NCI-H69 (cell line): ENCODE data around the gene DOLK.

Experiments used
- DNase-seq: peaks from one replicate; lab custom pipeline; 2025; lab: John Stamatoyannopoulos, UW

DOLK gene

DNA sequence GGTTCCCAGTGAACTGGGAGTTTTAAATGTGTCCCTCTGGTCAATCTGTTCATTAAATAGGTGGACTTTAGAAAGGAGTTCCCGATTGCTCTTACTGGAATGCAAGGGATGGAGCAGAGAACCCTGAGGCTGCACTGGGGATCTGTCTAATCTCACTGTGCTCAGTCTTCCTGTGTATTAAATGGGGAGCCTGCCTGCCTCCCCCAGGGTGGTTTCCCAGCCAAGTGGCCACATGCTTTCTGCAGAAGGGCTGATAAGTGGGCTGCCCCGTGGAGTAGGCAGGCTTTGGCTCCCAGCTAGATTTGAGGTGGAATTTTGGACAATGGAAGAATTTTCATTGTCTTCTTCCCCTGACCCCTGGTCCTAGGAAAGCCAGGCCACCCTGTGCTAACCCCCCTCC, 40.7 kb downstream of the DOLK start:
- DNase-seq, result no peak

DNA sequence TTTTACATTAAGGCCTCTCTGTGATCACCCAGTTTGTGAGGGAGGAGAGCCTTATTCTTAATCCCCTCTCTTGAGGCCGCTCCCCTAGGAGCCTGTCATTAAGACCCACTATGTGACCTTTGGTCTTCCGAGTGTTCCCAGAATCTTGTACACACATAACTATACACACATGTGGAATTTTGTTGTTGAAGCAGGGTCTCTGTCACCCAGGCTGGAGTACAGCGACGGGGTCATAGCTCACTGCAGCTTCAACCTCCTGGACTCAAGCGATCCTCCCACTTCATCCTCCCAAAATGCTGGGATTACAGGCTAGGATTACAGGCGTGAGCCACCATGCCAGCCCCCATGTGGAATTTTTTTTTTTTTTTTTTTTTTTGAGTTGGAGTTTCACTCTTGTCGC, 41.4 kb downstream of the DOLK start:
- no peak for DNase-seq

DNA sequence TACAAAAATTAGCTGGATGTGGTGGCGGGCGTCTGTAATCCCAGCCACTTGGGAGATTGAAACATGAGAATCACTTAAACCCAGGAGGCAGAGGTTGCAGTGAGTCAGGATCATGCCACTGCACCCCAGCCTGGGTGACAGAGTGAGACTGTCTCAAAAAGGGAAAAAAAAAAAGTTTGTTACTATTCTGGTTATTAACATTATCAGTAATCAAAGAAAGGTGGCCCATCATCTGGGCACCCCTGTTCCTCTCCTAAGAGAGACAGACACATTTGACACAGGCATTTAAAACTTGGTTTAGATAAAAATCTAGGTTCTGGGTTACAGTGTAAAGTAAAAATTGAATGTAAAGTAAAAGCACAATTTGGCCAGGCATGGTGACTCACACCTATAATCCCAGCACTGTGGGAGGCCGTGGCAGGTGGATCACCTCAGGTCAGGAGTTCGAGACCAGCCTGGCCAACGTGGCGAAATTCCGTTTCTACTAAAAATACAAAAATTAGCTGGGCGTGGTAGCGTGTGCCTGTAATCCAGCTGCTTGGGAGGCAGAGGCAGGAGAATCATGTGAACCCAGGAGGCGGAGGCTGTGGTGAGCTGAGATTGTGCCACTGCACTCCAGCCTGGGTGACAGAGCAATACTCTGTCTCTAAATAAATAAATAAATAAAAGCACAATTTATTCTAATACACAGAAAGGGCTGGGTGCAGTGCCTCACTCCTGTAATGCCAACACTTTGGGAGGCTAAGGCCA, 43.4 kb downstream of the DOLK start:
- DNase-seq, result no peak

DNA sequence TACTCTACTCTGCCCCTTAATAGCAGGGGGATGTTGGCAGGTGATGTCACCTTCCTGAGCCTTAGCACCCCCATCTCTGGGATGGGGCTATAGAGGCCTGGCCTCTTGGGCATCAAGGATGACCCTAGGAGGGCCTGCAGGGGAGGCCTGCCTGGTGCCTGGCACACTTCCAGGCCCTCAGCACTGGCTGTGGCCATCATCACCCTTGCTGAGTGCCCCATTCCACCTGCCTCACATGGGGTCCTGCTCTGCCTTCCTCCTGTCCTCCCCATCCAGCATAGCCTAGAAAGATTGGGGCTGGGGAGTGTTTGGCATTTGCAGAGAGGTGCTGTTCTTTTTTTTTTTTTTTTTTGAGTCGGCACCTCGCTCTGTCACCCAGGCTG, 44.3 kb downstream of the DOLK start:
- no peak for DNase-seq

DNA sequence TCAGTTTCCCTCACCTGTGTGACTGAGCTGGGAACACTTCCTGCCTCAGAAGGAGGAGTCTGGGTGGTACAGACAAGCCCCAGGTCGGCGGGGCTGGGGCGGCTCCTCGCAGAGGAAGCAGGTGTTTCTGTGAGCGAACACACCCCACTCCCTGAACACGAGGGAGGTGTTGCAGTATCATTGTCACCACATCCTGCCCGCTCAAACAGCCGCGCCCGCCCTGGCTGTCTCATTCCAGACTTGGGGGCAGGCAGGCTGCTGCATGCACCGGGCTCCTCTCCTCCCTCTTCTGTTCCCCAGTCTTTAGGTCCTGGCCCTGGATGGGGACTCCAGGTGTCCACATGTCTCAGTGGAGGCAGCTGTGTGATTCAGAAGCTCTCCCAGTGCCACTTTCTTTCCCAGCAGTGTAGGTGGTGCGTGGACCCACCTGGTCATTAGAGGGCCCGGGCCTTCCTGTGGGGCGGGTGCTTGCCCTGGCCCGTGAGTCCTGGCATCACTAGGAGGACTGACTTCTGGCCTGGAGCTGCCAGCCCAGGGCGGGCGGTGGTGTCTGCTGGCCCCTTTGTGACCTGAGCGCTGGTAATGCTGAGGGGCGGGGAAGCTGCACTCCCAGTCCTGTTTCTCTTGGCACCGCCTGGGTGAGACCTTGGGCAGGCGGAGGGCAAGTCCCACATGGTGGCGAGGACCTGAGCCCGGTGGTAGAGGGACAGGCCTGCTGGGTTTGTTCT, 44.9 kb downstream of the DOLK start:
- peak; percentile 55 for DNase-seq

DNA sequence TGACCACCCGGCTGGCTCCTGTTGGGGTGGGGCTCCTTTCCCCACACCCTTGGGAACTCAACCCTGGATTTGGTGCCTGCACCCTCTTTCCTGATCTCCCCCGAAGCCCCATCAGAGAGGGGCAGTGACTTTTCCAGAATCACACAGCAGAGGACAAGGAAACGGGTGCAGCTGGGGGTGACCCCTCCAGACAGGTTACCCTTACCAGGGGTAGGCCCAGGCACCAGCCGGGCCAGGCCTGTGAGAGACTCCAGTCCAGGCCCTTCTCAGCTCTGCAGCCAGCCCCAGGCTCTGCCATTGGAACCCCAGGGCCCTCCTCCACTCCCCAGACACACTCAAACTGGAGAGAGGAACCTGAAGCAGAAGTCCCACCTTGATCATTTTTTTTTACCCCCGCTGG, 45.6 kb downstream of the DOLK start:
- no peak for DNase-seq

DNA sequence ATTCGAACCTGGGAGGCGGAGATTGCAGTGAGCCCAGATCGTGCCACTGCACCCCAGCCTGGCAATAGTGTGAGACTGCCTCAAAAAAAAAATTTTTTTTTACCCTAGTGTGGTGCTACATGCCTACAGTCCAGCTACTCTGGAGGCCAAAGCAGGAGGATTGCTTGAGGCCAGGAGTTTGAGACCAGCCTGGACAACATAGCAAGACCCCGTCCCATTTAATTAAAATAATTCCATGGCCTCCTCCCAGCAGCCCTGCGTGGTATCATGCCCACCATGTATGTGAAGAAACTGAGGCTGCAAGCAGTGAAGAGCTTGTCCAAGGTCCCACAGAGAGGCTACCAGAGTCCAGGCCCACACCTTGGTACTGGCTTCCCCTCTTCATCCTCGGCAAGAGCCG, 46.0 kb downstream of the DOLK start:
- DNase-seq, result no peak

DNA sequence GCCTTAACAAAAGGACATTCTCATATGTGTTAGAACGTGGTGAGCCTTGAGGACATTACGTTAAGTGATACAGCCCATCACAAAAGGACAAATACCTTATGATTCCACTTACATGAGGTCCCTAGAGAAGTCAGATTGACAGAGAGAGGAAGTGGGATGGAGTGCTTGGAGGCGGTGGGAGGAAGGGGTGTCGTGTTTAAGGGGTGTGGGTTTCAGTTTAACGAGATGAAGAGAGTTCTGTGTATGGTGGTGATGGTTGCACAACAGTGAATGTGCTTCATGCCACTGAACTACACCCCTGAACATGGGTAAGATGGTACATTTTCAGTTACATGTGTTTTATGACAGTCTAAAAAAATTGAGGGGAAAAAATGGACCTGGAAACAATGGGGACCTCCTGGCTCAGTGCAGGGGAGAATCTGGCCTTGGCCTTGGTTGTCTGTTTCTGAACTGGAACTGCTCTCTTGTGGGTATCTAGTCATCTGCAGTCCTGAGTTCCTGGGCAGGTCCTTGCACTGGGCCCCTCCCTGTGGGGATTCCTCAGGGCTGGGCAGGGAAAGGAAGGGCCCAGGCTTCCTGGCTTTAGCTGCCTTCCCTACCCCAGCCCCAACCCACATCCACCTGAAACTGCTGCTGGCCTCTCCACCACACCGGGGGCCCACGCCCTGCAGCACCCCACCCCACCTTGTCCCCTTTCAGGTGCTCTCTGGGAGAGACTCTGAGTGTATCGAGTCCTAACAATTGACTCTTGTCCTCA, 47.7 kb downstream of the DOLK start:
- DNase-seq, result no peak

DNA sequence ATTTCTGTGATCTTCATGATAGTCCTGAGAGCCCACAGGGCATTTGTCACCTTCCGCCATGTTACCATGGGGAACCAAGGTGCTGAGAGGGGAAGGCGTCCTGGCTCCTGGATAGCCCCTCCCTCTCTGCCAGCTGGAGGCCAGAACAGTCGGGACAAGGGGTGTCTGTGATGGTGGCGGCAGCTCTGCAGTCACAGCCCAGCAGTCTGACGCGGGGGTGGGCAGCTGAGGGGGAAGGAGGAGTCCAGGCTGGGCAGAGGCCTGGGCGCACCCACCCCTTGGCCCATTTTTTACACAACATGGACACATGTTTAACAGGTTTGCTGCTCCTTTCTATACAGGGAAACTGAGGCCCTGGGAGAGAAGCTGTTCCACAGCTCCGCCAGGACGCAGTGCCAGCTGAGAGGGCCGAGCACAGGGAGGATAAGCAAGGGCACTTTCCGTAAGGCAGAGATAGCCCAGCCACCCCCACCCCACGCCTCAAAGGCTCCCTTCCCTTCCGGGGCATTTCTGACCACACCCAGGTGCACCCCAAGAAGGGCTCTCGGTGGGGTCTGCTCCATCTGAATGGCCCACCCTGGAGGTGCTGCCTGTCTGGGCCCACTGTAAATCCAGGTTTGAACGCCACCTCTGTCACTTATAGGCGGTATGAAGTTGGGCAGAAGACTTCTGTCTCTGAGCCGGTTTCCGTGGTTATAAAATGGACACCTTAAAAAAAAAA, 48.4 kb downstream of the DOLK start:
- DNase-seq, result no peak

DNA sequence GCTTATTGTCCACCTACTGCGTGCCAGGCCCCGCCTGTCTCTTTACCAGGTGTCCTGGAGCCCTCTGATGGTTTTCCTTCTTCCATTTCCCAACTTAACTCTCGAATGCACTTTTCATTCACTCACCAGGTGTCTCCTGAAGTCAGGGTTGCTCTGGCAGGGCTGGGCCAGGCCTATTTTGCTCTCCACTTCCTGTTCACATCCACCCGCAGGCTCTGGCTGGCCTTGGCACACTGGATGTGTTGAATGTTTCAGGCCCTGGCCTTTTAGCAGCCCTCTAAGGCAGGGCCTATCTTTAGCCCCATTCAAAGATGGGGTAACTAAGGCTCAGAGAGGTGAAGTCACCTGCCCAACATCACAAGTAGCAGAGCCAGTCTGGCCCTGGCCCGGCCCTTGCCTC, 49.0 kb downstream of the DOLK start:
- DNase-seq, result no peak

DNA sequence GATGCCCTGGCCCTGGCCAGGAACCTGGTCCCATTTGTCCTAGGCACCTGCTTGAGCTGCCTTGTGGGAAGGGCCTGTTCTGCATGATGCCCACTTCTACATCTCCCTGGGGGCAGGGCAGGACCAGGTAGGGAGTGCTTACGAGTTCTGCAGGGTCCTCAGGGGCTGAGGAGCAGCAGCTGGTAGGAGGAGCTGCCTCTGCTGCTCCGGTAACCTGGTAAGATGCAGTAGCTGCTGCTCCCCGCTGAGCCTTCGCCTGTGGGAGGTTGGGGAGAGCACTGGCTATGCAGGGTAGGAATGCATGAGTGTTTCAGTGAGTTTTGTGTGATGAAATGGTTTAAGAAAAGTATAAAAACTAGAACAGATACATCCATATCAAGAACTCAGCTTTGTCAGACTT, 51.8 kb downstream of the DOLK start:
- peak; percentile 33 for DNase-seq
